Mesenchymal stem cell (in vitro differentiated cells and primary cell): Measurements from ENCODE around the gene TCF25.

Source experiments
- DNase-seq: peaks from one replicate; pipeline ENCODE4 v3.0.0-alpha.2; 2013
- H2AFZ ChIP-seq: one replicate; pipeline ENCODE4 v1.6.1; 2013; ENCODE audit warnings: low read depth, mild to moderate bottlenecking, control low read depth, inconsistent platforms, low read length, moderate library complexity
- H2AK5ac ChIP-seq: 2 replicates; pipeline ENCODE4 v1.6.1; 2013; ENCODE audit warnings: low read length, moderate library complexity, mild to moderate bottlenecking, inconsistent platforms; ENCODE audit not compliant: severe bottlenecking
- H2BK120ac ChIP-seq: one replicate; pipeline ENCODE4 v1.6.1; 2013; ENCODE audit warnings: low read depth, mild to moderate bottlenecking, inconsistent platforms, low read length, moderate library complexity
- H2BK12ac ChIP-seq, 2 experiments: one replicate each; pipeline ENCODE4 v1.6.1; 2013; ENCODE audit warnings: inconsistent platforms in 2 of 2, low read length in 2 of 2, mild to moderate bottlenecking in 2 of 2, moderate library complexity in 2 of 2, control low read depth in 1 of 2
- H2BK15ac ChIP-seq: one replicate; pipeline ENCODE4 v1.6.1; 2013; ENCODE audit warnings: mild to moderate bottlenecking, low read depth, inconsistent platforms; ENCODE audit not compliant: poor library complexity, severe bottlenecking
- H2BK5ac ChIP-seq: 2 replicates; pipeline ENCODE4 v1.6.1; 2013; ENCODE audit warnings: low read depth, mild to moderate bottlenecking, low read length, control low read depth, inconsistent platforms; ENCODE audit not compliant: poor library complexity, severe bottlenecking
- H3K14ac ChIP-seq, 2 experiments: one replicate each; pipeline ENCODE4 v1.6.1; 2013; ENCODE audit warnings: inconsistent platforms in 2 of 2, low read length in 2 of 2, control low read depth in 1 of 2, mild to moderate bottlenecking in 1 of 2, moderate library complexity in 1 of 2
- H3K18ac ChIP-seq, 2 experiments: one replicate each; pipeline ENCODE4 v1.6.1; 2013; ENCODE audit warnings: inconsistent platforms in 2 of 2, low read length in 2 of 2, control low read depth in 1 of 2, low read depth in 1 of 2, mild to moderate bottlenecking in 1 of 2
- H3K23ac ChIP-seq, 2 experiments: one replicate each; pipeline ENCODE4 v1.6.1; 2013; ENCODE audit warnings: inconsistent platforms in 2 of 2, low read length in 2 of 2, mild to moderate bottlenecking in 2 of 2, moderate library complexity in 2 of 2, control low read depth in 1 of 2
- H3K27ac ChIP-seq: 2 replicates; pipeline ENCODE4 v1.5.1; 2013; ENCODE audit warnings: mild to moderate bottlenecking, moderate library complexity, low read length, control low read depth, inconsistent platforms; ENCODE audit not compliant: poor library complexity, severe bottlenecking
- H3K27me3 ChIP-seq, 2 experiments: 2 replicates each; pipeline versions ENCODE4 v1.6.1 to v1.7.0; 2013; ENCODE audit warnings: low read length in 2 of 2, mild to moderate bottlenecking in 2 of 2, moderate library complexity in 2 of 2, control low read depth in 1 of 2, inconsistent platforms in 1 of 2; ENCODE audit not compliant: control insufficient read depth in 1 of 2, insufficient read depth in 1 of 2
- H3K36me3 ChIP-seq, 2 experiments: 2 replicates each; pipeline versions ENCODE4 v1.6.1 to v1.7.0; 2013; ENCODE audit warnings: low read length in 2 of 2, control low read depth in 1 of 2, inconsistent platforms in 1 of 2, low read depth in 1 of 2, mild to moderate bottlenecking in 1 of 2; ENCODE audit not compliant: insufficient read depth in 2 of 2, control insufficient read depth in 1 of 2
- H3K4ac ChIP-seq, 2 experiments: one replicate each; pipeline ENCODE4 v1.6.1; 2013; ENCODE audit warnings: inconsistent platforms in 2 of 2, low read length in 2 of 2, mild to moderate bottlenecking in 2 of 2, moderate library complexity in 2 of 2, control low read depth in 1 of 2, low read depth in 1 of 2
- H3K4me1 ChIP-seq: 2 replicates; pipeline ENCODE4 v1.6.1; 2013; ENCODE audit warnings: low read depth, low read length, control low read depth; ENCODE audit not compliant: control insufficient read depth, insufficient read depth
- H3K4me2 ChIP-seq: 2 replicates; pipeline ENCODE4 v1.6.1; 2013; ENCODE audit warnings: low read length, mild to moderate bottlenecking, inconsistent platforms; ENCODE audit not compliant: poor library complexity, severe bottlenecking
- H3K4me3 ChIP-seq, 2 experiments: 2 replicates each; pipeline versions ENCODE4 v1.5.1 to v1.7.0; 2013; ENCODE audit warnings: low read length in 2 of 2, mild to moderate bottlenecking in 2 of 2, control low read depth in 1 of 2, low read depth in 1 of 2; ENCODE audit not compliant: insufficient read depth in 1 of 2
- H3K79me1 ChIP-seq: replicated peaks from 2 replicates; pipeline ENCODE4 v1.6.1; 2013; ENCODE audit warnings: mild to moderate bottlenecking, control low read depth, low read length, inconsistent platforms; ENCODE audit not compliant: poor library complexity, severe bottlenecking
- H3K9ac ChIP-seq: 2 replicates; pipeline ENCODE4 v1.7.0; 2013; ENCODE audit warnings: mild to moderate bottlenecking, low read length, moderate library complexity
- H3K9me3 ChIP-seq: 2 replicates; pipeline ENCODE4 v1.7.0; 2013; ENCODE audit warnings: mild to moderate bottlenecking, low read length; ENCODE audit not compliant: control insufficient read depth
- H4K8ac ChIP-seq: one replicate; pipeline ENCODE4 v1.6.1; 2013; ENCODE audit warnings: inconsistent platforms, mild to moderate bottlenecking, low read length, moderate library complexity
- H4K91ac ChIP-seq: one replicate; pipeline ENCODE4 v1.6.1; 2013; ENCODE audit warnings: mild to moderate bottlenecking, low read length, inconsistent platforms
- WGBS: methylation state at CpG from one replicate; pipeline ENCODE4 v1.1.7; 2013; ENCODE audit warnings: mixed read lengths; 5-methylcytosine and 5-hydroxymethylcytosine counted together

TCF25 gene

GRCh38 chr16:89893642-89894548 lies 20.5 kb downstream of the TCF25 start:
- H3K79me1 ChIP-seq = peaks cover 57% of the 10 kb centered on the region
- H3K4me3 ChIP-seq = no peak overlapping the region
- H2BK15ac ChIP-seq = no peak overlapping the region
- no peak for DNase-seq
- H2BK12ac ChIP-seq = no peak overlapping the region
- no peak overlapping the region for H2BK5ac ChIP-seq
- H3K36me3 ChIP-seq = peaks cover 91 to 93% of the 10 kb centered on the region in 2 experiments
- WGBS = 97% methylated on average over 45 of the region's 45 CpGs
- H3K14ac ChIP-seq = no peak overlapping the region
- H4K8ac ChIP-seq = no peak overlapping the region
- no peak overlapping the region for H3K27ac ChIP-seq
- no peak overlapping the region for H4K91ac ChIP-seq
- no peak overlapping the region for H3K4ac ChIP-seq
- H2AFZ ChIP-seq = no peak overlapping the region
- H2AK5ac ChIP-seq = no peak overlapping the region
- H2BK120ac ChIP-seq = no peak overlapping the region
- H3K18ac ChIP-seq = no peak overlapping the region
- no peak overlapping the region for H3K9ac ChIP-seq
- H3K4me2 ChIP-seq = no peak overlapping the region
- no peak overlapping the region for H3K23ac ChIP-seq
- H3K9me3 ChIP-seq = no peaks in the 10 kb centered on the region
- no peaks in the 10 kb centered on the region for H3K27me3 ChIP-seq
- H3K4me1 ChIP-seq = no peaks in the 10 kb centered on the region

- Histone ChIP-seq H2BK120ac (no peak overlapping the region), H3K36me3 (peaks cover 95% of the 10 kb centered on the region in 2 experiments), H2BK5ac (no peak overlapping the region), H3K4me2 (no peak overlapping the region), H3K27me3 (no peaks in the 10 kb centered on the region), H3K23ac (no peak overlapping the region), H2BK15ac (no peak overlapping the region), H3K4me3 (peak overlapping the region in 1 of 2 experiments; percentile 19), H3K9me3 (no peaks in the 10 kb centered on the region), H3K18ac (peak overlapping the region in 1 of 2 experiments; percentile 18), H3K79me1 (peaks cover 60% of the 10 kb centered on the region), H3K4ac (no peak overlapping the region), H2AFZ (no peak overlapping the region), H3K27ac (no peak overlapping the region), H3K4me1 (no peaks in the 10 kb centered on the region), H4K8ac (peak overlapping the region; percentile 48), H4K91ac (peak overlapping the region; percentile 25), H2AK5ac (no peak overlapping the region), H3K9ac (no peak overlapping the region), H2BK12ac (no peak overlapping the region), H3K14ac (no peak overlapping the region)
- DNase-seq = no peak
- 97% methylated on average over 26 of the region's 26 CpGs for WGBS
Measured at GRCh38 chr16:89895482-89896250, 22.3 kb downstream of the TCF25 start.

GRCh38 chr16:89897204-89897603 lies 23.8 kb downstream of the TCF25 start:
- Histone ChIP-seq H3K4ac (no peak overlapping the region), H3K4me1 (no peaks in the 10 kb centered on the region), H3K27me3 (no peaks in the 10 kb centered on the region), H4K91ac (no peak overlapping the region), H2BK12ac (no peak overlapping the region), H3K4me3 (no peak overlapping the region), H3K4me2 (no peak overlapping the region), H3K23ac (no peak overlapping the region), H3K18ac (no peak overlapping the region), H2BK5ac (no peak overlapping the region), H3K27ac (no peak overlapping the region), H4K8ac (no peak overlapping the region), H2BK120ac (no peak overlapping the region), H2AK5ac (no peak overlapping the region), H2AFZ (no peak overlapping the region), H2BK15ac (no peak overlapping the region), H3K9ac (no peak overlapping the region), H3K14ac (no peak overlapping the region), H3K79me1 (peaks cover 52% of the 10 kb centered on the region), H3K36me3 (peaks cover 86 to 87% of the 10 kb centered on the region in 2 experiments), H3K9me3 (no peaks in the 10 kb centered on the region)
- WGBS = 94% methylated on average over 9 of the region's 11 CpGs
- DNase-seq = no peak
